ENCODE measurements around the gene C10orf105.

Gene C10orf105

DNA sequence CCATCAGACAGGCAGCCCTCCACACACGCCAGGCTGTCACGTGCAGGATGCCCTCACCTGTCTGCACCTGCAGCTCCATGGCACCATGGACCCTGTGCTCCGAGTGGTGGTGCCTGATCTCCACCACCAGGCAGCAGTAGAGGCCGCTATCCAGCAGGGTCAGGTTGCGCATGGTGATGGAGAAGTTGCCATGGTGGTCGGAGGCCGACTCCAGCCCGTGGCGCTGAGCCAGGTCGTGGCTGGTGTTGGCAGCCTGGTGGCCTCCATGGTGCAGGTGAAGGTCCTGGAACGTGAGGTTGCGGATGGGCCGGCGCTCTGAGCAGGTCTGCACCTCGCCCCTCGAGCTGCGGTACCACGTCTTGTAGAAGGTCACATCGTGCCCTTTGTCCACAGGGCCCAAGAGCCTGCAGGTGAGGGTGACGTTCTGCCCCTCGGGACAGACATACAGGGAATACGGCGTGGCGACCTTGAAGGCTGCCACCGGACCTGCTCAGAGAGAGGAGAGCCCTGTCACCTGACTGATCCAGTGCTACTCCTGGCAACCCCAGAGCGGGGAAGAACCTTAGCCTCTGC is 42.0 kb upstream of the C10orf105 start:
- Histone ChIP-seq H3K27me3 (ENCODE audit: insufficient read depth, low read length) (no peaks in the 10 kb centered on the region), H2BK120ac (ENCODE audit: insufficient read depth, low read length, poor library complexity) (no peak overlapping the region)
- WGBS (ENCODE audit: extremely low coverage, insufficient coverage, insufficient read length), result no CpG with 5 or more reads among the region's 26 CpGs

GRCh38 chr10:71761105-71761511 is 41.5 kb upstream of the C10orf105 start:
- Histone ChIP-seq H4K12ac (ENCODE audit: low read depth, low read length) (no peak overlapping the region), H4K8ac (ENCODE audit: low read depth, low read length) (no peak overlapping the region), H3K23ac (ENCODE audit: low read length) (no peak overlapping the region), H3K79me2 (ENCODE audit: control insufficient read depth, insufficient read depth, low read length, poor library complexity) (peaks cover 2% of the 10 kb centered on the region), H3K18ac (ENCODE audit: low read length) (no peak overlapping the region), H4K91ac (ENCODE audit: low read depth, low read length) (no peak overlapping the region), H3K4me2 (ENCODE audit: low read length) (no peak overlapping the region), H3K4me1 (ENCODE audit: control insufficient read depth in 1 of 2, insufficient read depth in 2 of 2, low read length in 2 of 2) (peaks cover 12 to 17% of the 10 kb centered on the region in 2 experiments), H2AFZ (ENCODE audit: insufficient read depth, low read length, poor library complexity) (no peak overlapping the region), H3K4ac (ENCODE audit: low read depth, low read length) (no peak overlapping the region), H3K9me3 (ENCODE audit: insufficient read depth, low read depth, low read length) (peaks cover 3% of the 10 kb centered on the region), H2BK120ac (ENCODE audit: insufficient read depth, low read length, poor library complexity) (no peak overlapping the region), H3K4me3 (ENCODE audit: low read depth, low read length) (peak overlapping the region; percentile 29), H3K79me1 (ENCODE audit: low read length) (peaks cover 7% of the 10 kb centered on the region), H3K9ac (ENCODE audit: low read length) (no peak overlapping the region), H2BK5ac (ENCODE audit: low read depth, low read length, poor library complexity) (no peak overlapping the region), H3K36me3 (ENCODE audit: control insufficient read depth in 1 of 2, insufficient read depth in 2 of 2, low read length in 2 of 2) (no peaks in the 10 kb centered on the region), H2BK12ac (ENCODE audit: low read length) (no peak overlapping the region), H3K27me3 (ENCODE audit: insufficient read depth, low read length) (no peaks in the 10 kb centered on the region), H2AK5ac (ENCODE audit: low read length) (no peak overlapping the region), H3K14ac (ENCODE audit: low read length) (no peak overlapping the region), H3K27ac (ENCODE audit: low read depth, low read length) (no peak overlapping the region)
- no peak for DNase-seq
- WGBS (ENCODE audit: extremely low coverage, insufficient coverage, insufficient read length), result no CpG with 5 or more reads among the region's 3 CpGs

More for the DNA sequence above, 42.0 kb upstream of the C10orf105 start:
- H3K4me3 ChIP-seq (ENCODE audit: low read depth, low read length), result no peak overlapping the region
- no peak overlapping the region for H3K18ac ChIP-seq (ENCODE audit: low read length)
- no peak overlapping the region for H2BK12ac ChIP-seq (ENCODE audit: low read length)
- no peak overlapping the region for H3K23ac ChIP-seq (ENCODE audit: low read length)
- no peak overlapping the region for H2AK5ac ChIP-seq (ENCODE audit: low read length)
- H3K27ac ChIP-seq (ENCODE audit: low read depth, low read length), result no peak overlapping the region
- H3K9ac ChIP-seq (ENCODE audit: low read length), result no peak overlapping the region
- no peak overlapping the region for H3K14ac ChIP-seq (ENCODE audit: low read length)
- no peak overlapping the region for H4K91ac ChIP-seq (ENCODE audit: low read depth, low read length)
- H3K4me2 ChIP-seq (ENCODE audit: low read length), result no peak overlapping the region
- peaks cover 3% of the 10 kb centered on the region for H3K9me3 ChIP-seq (ENCODE audit: insufficient read depth, low read depth, low read length)
- H2AFZ ChIP-seq (ENCODE audit: insufficient read depth, low read length, poor library complexity), result no peak overlapping the region
- H4K12ac ChIP-seq (ENCODE audit: low read depth, low read length), result no peak overlapping the region
- peaks cover 11% of the 10 kb centered on the region for H3K79me1 ChIP-seq (ENCODE audit: low read length)
- no peak overlapping the region for H2BK5ac ChIP-seq (ENCODE audit: low read depth, low read length, poor library complexity)
- no peak overlapping the region for H4K8ac ChIP-seq (ENCODE audit: low read depth, low read length)
- H3K79me2 ChIP-seq (ENCODE audit: control insufficient read depth, insufficient read depth, low read length, poor library complexity), result peaks cover 2% of the 10 kb centered on the region
- no peaks in the 10 kb centered on the region for H3K36me3 ChIP-seq (ENCODE audit: control insufficient read depth in 1 of 2, insufficient read depth in 2 of 2, low read length in 2 of 2)
- peaks cover 17 to 22% of the 10 kb centered on the region in 2 experiments for H3K4me1 ChIP-seq (ENCODE audit: control insufficient read depth in 1 of 2, insufficient read depth in 2 of 2, low read length in 2 of 2)
- no peak for DNase-seq
- no peak overlapping the region for H3K4ac ChIP-seq (ENCODE audit: low read depth, low read length)

DNA sequence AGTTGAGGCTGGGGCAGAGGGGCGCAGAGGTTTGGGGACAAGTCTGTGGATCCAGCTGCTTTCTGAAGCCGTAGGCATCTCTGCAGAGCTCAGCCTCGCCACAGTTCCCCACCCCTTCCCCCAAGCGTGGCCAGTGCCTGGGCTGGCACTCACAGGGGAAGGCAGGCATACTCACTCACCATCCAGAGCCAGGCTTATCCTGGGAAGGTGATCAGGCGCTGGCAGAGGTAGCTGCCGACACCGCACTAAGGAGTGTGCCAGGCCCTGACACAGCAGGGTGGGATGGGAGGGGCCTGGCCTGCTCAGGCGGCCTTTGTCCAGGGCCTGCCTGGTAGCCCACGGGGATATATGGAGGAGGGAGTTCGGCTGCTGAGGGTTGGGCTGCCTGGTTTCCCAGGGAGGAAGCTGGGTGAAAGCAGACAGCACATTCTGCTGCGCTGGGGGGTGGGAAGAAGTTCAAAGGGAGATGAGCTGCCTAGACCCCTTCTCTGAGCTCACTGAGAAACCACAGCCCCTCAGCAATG is 37.9 kb upstream of the C10orf105 start:
- Histone ChIP-seq H2AFZ (ENCODE audit: insufficient read depth, low read length, poor library complexity) (no peak overlapping the region), H3K9me3 (ENCODE audit: insufficient read depth, low read depth, low read length) (peaks cover 5% of the 10 kb centered on the region), H3K4me2 (ENCODE audit: low read length) (no peak overlapping the region), H3K18ac (ENCODE audit: low read length) (no peak overlapping the region), H3K4me3 (ENCODE audit: low read depth, low read length) (no peak overlapping the region), H3K14ac (ENCODE audit: low read length) (no peak overlapping the region), H2BK5ac (ENCODE audit: low read depth, low read length, poor library complexity) (no peak overlapping the region), H4K8ac (ENCODE audit: low read depth, low read length) (no peak overlapping the region), H3K79me1 (ENCODE audit: low read length) (peaks cover 2% of the 10 kb centered on the region), H3K27me3 (ENCODE audit: insufficient read depth, low read length) (no peaks in the 10 kb centered on the region), H2BK12ac (ENCODE audit: low read length) (no peak overlapping the region), H3K36me3 (ENCODE audit: control insufficient read depth in 1 of 2, insufficient read depth in 2 of 2, low read length in 2 of 2) (no peaks in the 10 kb centered on the region), H3K4me1 (ENCODE audit: control insufficient read depth in 1 of 2, insufficient read depth in 2 of 2, low read length in 2 of 2) (peaks cover 0 to 8% of the 10 kb centered on the region in 2 experiments), H3K27ac (ENCODE audit: low read depth, low read length) (no peak overlapping the region), H4K91ac (ENCODE audit: low read depth, low read length) (no peak overlapping the region), H2AK5ac (ENCODE audit: low read length) (no peak overlapping the region), H3K23ac (ENCODE audit: low read length) (no peak overlapping the region), H2BK120ac (ENCODE audit: insufficient read depth, low read length, poor library complexity) (no peak overlapping the region), H4K12ac (ENCODE audit: low read depth, low read length) (no peak overlapping the region), H3K4ac (ENCODE audit: low read depth, low read length) (no peak overlapping the region), H3K9ac (ENCODE audit: low read length) (no peak overlapping the region), H3K79me2 (ENCODE audit: control insufficient read depth, insufficient read depth, low read length, poor library complexity) (no peaks in the 10 kb centered on the region)
- WGBS (ENCODE audit: extremely low coverage, insufficient coverage, insufficient read length), result no CpG with 5 or more reads among the region's 11 CpGs
- DNase-seq, result no peak

GRCh38 chr10:71756311-71757191 is 37.0 kb upstream of the C10orf105 start:
- Histone ChIP-seq H3K18ac (ENCODE audit: low read length) (no peak overlapping the region), H3K79me1 (ENCODE audit: low read length) (peaks cover 2% of the 10 kb centered on the region), H2AFZ (ENCODE audit: insufficient read depth, low read length, poor library complexity) (no peak overlapping the region), H2BK5ac (ENCODE audit: low read depth, low read length, poor library complexity) (no peak overlapping the region), H3K4ac (ENCODE audit: low read depth, low read length) (no peak overlapping the region), H3K23ac (ENCODE audit: low read length) (no peak overlapping the region), H3K14ac (ENCODE audit: low read length) (no peak overlapping the region), H2AK5ac (ENCODE audit: low read length) (no peak overlapping the region), H4K12ac (ENCODE audit: low read depth, low read length) (no peak overlapping the region), H3K36me3 (ENCODE audit: control insufficient read depth in 1 of 2, insufficient read depth in 2 of 2, low read length in 2 of 2) (no peaks in the 10 kb centered on the region), H3K9ac (ENCODE audit: low read length) (no peak overlapping the region), H3K79me2 (ENCODE audit: control insufficient read depth, insufficient read depth, low read length, poor library complexity) (no peaks in the 10 kb centered on the region), H3K4me1 (ENCODE audit: control insufficient read depth in 1 of 2, insufficient read depth in 2 of 2, low read length in 2 of 2) (peaks cover 0 to 3% of the 10 kb centered on the region in 2 experiments), H4K8ac (ENCODE audit: low read depth, low read length) (no peak overlapping the region), H2BK120ac (ENCODE audit: insufficient read depth, low read length, poor library complexity) (no peak overlapping the region), H3K4me2 (ENCODE audit: low read length) (no peak overlapping the region), H3K4me3 (ENCODE audit: low read depth, low read length) (no peak overlapping the region), H3K9me3 (ENCODE audit: insufficient read depth, low read depth, low read length) (peaks cover 5% of the 10 kb centered on the region), H2BK12ac (ENCODE audit: low read length) (no peak overlapping the region), H3K27ac (ENCODE audit: low read depth, low read length) (no peak overlapping the region), H4K91ac (ENCODE audit: low read depth, low read length) (no peak overlapping the region), H3K27me3 (ENCODE audit: insufficient read depth, low read length) (no peaks in the 10 kb centered on the region)
- DNase-seq, result peak in 1 of 2 donors; percentile 31
- no CpG with 5 or more reads among the region's 12 CpGs for WGBS (ENCODE audit: extremely low coverage, insufficient coverage, insufficient read length)
